HG03060 (cell line): ENCODE measurements around the gene REC114.
"Not testable (repeated sequence)": the region's sequence is repeated elsewhere in the genome, so short reads cannot be mapped to it uniquely, and the experiment has no call there.

Experiments used
- ATAC-seq: cut with Tn5 transposase; IDR thresholded peaks from one replicate; pipeline ENCODE4 v1.9.1; 2021; ENCODE audit warnings: low read depth, moderate number of reproducible peaks; ENCODE audit not compliant: unreplicated experiment

The REC114 gene

DNA sequence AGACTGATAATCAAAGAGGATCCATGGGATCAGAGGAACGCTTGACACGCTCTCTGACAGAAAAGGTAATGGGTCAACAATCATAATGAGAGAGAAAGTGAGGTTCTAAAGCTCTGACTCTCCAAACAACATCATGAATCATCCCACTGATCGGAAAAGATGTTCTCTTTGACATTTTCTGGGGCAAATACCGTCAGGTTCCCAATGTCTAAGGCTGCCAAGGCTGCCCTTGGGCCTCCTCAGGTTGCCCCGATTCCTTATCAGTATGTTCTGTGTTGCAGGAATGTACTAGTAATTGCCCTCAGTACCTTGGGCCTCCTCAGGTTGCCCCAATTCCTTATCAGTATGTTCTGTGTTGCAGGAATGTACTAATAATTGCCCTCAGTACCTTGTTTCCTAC lies 129.3 kb downstream of the REC114 start:
- no peak for ATAC-seq

DNA sequence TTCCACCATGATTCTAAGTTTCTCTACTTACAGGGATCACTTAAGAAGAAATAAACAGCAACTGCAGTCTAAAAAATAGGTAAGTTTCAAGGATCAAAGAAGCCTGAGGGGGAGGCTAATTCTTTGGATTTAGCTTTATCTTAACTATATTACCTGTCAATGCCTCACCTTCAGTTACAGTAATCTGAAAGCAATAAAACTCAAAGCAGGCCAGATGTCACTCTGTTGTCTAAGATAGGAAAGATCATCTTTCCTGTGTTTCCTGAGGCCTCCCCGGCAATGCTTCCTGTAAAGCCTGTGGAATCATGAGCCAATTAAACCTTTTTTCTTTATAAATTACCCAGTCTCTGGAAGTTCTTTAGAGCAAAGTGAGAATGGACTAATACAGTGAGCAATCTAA lies 130.1 kb downstream of the REC114 start:
- no peak for ATAC-seq

DNA sequence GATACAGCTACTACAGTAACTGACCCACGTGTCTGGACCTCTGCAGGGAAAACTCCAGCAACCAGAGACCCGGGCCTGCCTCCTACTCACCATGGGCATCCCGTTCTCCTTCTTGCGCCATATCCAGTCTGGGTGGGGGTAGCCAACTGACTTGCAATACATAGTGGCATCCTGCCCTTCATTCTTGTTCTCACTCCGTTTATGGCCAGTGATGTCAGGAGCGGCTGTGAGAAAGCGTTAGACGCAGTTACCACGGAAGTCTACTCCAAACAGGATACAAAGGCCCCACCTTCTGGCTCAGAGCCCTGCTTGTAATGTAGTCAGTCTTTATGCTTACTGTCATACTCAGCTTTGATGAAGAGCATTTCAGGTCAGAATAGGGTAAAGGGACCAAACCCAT lies 130.6 kb downstream of the REC114 start:
- no peak for ATAC-seq

DNA sequence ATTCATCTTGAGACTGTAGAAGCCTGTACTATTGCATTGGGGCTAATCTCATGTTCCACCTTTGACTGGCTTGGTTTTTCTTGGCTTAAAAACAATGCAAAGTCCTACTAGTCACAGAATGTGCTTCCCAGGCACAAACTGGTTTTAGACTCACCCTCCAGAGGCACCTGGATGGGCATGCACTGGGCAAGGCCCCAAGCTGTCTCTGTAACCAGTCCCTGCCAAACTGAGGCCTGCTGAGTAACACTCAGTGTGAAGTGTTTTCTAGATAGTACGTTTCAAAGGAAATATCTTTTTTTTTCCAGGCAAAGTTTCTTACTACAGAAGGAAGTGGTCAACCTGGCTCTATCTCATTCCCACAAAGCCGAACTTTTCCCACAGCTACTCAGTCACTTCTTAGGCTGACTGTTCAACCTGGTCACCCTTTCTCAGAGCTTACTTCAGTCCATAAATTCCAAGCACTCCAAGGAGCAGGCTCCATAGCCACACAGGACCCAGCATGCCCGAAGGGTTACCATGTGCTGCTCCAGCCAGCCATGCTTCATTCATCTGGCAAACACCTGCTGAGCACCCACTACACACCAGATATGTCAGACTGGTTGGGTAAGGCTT lies 132.8 kb downstream of the REC114 start:
- no peak for ATAC-seq

DNA sequence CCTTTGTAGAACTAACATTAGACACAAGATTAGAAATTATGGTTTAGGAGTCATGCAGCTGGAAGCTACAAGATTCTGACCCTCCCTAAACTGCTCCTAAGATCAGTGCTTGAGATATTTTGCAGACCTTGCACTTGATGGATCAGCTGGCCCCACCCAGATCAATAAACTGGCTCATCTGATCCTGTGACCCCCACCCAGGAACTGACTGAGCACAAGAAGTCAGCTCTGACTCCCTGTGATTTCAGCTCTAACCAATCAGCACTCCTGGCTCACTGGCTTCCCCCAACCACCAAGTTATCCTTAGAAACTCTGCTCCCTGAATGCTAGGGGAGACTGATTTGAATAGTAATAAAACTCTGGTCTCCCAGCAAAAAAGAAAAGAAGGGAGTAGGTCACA lies 134.6 kb downstream of the REC114 start:
- not testable (repeated sequence) for ATAC-seq

DNA sequence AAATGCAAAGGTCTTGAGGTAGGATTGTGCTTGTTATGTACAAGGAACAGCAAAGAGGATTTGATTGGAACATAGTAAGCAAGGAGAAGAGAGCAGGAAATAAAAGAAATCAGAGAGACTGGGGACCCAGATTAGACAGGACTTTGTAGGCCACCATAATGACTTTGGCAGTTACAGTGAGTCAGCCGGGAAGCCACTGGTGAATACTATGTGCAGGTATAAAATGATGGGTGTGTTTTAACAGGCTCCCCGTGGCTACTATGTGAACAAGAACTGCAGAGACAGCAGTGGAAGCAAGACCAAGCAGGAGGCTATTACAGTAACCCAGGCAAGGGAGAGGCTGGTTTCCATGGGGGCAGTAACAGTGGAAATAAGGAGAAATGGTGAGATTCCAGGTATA lies 135.1 kb downstream of the REC114 start:
- ATAC-seq: no peak

DNA sequence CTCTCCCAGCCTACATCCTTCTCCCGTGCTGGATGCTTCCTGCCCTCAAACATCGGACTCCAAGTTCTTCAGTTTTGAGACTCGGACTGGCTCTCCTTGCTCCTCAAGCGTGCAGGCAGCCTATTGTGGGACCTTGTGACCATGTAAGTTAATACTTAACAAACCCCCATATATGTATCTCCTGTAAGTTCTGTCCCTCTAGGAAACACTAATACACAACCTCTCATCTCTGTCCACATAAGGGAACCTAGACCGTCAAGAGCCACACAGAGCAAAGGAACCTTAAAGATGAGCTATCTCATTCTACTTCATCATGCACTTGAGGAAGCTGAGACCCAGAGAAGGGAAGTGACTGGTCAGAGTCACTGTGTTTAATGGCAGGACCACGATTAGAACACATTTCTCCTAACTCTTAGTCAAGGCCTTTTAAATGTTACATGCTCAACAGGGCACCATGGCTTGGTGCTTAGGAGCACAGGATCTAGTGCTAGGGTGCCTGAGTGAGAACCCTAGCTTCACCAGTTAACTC lies 140.0 kb downstream of the REC114 start:
- ATAC-seq: no peak

DNA sequence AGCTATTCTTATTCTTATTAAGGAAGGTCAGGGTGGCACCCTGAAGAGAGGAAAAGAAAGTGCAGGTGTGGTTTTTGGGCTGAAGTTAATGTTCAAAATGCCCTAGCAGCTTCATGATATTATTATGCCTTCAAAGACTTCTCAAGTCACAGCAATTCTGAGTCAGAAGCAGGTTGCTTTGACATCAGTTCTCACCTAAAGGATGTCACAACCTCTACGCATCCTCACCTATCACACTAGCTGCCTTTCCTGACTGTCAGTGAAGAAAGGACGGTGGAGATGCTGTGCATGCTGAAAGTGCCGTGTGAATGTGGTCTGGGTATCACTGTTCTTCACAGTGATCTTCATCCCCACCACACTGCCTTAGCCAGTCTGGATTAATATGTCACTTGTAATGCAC lies 140.6 kb downstream of the REC114 start:
- ATAC-seq: no peak

DNA sequence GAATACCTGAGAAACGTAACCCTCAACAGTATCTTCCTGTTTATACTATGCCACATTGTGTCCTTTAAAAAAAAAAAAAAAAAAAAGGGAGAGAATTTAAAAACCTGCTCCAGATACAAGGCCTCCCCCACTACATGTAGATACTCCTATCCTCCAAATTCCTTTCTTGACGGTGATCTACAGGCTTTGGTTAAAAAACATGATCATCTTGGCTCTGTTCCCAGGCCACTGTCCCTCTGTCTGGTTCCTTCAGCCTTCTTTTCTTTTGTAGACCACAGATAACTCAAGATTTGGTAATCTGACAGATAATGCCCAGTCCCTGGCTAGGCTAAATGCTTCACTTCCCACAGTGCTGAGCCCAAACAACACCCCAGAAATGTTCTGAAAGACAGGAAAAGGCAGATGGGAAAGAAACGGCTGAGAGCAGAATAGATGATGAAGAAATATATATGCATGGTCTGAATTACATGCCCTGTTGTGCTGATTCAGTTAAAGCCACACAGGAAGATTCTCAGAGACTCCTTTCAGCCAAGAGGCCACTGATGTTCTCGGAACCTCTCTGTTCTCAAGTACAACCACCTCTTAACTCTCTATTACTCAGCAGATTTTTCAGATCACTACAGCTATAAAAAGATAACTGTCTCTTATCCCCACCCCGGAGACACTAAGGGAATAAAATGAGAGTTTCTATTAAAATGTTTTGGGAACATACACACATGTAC lies 141.9 kb downstream of the REC114 start:
- ATAC-seq: no peak

DNA sequence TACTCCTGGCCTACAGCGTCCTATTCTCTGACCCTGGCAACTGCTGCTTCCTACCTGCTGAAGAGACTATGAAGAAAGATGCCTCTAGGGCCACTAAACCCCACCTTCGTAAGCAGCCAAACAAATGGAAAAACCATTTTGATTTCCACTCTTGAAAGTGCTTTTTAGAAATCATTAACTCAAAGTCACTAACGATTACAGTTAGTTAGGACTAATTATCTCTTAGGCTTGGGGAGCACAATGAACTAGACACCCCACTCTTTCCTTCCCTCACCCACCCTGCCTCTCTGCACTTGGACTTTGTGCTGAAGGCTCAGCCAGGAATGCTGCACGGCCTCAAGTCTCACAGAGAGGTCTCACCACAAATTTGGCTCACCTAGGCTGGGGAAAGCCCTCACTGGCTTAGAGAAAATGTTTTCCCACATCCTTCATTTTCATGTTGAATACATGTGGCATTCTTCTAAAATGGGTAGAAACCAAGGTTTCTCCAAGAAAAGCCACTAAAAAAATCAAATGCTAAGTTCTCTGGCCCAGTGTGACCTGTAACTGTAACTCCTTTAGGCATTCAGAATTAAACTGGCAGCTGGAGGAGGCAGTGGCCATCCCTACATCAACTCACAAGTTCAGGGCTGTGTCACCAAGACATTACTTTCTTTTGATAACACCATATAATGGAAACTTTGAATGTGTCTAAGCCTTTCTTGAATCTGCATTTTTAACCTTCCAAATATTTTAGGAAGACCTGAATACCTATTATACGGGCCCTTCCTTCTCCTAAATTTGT lies 143.1 kb downstream of the REC114 start:
- no peak for ATAC-seq

DNA sequence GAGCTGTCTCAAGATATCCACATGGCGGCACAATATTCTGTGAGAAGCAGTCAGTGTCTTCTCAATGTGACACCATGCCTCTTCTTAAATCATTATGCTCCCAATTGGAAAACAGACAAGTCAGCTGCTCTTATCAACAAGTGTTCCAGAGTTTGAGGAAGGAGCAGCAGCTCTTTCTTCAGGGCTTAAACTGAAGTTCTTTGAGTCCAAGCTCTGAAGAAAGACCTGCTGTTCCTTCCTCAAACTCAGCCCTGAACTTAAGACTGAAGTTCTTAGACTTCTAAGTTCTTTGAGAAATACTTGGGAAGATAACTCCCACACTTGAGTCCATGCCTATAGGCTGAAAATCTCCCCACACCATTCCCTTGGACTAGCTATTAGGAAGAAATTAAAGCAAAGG lies 146.8 kb downstream of the REC114 start:
- no peak for ATAC-seq

DNA sequence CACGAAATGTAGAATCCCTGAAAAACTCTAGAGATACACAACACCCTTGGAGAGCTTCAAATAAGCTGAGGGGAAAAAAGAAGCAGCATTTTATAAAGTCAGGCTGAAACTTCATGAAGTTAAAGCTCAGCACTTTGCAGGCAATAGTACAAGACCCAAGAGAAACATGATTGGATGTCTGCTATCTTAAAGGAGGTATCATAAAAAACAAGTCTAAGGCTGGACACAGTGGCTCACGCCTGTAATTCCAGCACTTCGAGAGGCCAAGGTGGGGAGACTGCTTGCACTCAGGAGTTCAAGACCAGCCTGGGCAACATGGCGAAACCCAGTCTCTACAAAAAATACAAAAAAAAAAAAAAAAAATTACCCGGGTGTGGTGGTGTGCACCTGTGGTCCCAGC lies 147.3 kb downstream of the REC114 start:
- ATAC-seq: no peak

DNA sequence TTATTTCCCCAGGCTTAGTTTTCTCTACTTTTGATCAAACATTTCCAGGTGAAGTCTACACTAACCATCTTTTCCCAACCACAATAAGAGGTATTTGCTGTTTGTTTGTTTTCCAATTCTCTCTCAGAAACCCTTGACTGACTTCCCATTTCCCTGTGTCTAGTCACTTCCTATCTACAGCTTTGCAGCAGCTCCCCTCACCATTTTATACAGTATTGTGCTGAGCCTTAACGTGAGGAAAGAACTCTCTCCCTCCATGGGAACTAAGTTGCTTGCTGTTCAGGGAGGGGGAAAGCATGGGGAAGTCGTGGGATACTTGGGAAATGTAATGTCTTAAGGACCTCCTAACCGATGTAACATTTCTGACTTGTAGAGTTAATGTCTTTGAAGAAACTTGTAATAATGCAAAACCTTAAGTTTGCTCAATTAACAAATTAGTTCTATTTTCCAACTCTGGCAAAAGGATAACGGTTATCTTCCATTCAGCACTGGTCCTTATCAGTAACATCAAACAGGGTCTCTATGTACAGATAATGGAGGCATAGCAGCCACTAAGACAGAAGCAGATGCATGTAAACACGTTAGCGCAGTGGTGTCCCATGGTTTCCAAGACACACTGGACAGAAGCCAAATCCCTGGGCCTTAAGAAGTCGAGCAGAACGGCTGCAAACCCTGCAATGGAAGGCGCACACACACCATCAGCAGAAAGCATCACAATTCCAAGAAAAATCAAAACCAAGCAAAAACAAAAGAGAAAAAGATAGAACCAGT lies 150.5 kb downstream of the REC114 start:
- no peak for ATAC-seq

DNA sequence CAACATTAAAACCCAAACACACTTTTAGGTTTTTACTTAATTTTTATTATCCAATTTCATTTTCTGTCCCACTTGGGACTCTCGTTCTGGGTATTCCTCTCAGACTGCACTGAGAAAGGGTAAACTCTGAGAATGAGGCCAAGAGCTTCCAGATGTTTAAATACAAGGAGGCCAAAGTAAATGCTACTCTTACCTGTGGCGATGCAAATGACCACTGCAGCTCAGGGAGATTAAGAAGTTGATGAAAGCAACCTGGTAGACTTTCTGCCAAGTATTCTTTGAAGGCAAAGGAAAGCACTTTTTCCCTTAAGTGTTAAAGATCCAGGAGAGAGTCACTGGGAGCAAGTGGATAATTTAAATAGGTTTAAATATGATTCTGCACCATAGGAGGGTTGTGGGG lies 151.1 kb downstream of the REC114 start:
- ATAC-seq: no peak

DNA sequence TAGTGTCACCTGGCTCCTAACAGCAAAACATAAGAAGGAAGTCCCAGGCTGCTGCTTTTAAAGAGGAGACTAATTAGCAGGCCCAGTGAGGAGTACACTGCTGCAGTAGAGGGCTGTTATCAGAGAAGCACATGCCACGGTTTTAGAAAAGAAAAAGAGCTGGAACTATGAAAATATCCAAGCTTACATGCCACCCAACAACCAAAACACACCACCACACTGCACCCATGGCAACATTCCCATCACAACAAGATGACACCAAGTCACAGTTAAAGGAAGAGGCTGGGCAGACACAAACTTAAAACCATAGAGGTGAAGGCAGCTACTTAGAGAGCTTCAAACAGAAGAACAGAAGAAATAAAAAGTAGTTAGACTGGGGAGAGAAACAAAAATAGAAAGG lies 153.2 kb downstream of the REC114 start:
- ATAC-seq: no peak

DNA sequence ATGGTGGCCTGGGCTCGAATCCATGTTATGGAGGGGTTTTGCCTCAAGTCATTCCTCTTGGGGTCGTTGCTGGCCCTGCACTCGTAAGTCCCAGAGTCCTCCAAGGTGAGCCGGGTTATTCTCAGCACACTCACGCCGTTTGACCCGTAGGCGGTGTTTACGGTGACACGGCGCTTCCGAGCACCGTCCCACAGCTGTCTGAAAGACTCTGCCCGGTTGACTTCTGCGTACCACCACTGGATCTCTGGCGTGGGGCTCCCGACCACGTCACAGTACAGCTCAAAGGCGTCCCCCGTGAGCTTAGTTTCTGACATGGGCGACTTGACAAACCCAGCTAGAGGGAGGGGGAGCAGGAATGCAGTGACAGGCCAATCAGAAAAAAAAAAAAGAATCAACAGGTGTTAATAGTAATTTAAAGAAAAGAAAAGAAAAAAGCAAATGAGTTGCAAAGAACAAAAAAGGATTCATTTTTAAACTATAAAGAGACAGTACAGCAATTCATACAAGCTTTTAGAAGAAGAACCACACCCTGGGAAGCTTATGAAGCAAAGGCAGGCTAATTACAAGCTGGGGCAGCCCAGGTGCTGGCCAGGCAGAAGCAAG lies 154.2 kb downstream of the REC114 start:
- ATAC-seq: no peak

DNA sequence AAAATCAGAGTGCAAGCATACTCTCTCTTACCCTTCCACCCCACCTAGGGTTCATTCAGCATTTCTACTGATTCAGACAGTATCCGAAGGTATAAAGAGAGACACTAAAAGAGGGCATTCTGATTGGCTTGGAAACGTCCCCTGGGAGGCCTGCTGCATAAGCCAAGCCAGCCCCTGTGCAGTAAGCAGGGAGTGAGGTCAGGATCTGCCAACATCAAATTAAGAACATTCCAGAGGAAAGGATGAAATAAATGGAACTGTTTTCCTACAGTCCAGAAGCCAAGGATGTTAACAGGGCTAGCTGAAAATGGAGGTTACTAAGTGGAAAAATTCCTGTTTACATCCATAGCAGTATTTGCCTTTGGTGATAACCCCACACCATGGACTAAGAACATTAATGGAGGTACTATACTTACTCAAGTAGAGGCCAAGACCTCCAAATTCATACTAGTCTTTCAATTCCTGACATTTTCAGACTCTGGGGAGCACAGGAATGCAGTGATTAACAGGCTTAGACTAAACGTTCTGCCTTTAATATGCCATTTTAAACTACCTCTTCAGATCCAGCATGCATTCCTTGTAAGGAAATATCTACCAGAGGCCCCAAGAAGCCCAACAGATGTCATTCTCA lies 155.7 kb downstream of the REC114 start:
- ATAC-seq: no peak

DNA sequence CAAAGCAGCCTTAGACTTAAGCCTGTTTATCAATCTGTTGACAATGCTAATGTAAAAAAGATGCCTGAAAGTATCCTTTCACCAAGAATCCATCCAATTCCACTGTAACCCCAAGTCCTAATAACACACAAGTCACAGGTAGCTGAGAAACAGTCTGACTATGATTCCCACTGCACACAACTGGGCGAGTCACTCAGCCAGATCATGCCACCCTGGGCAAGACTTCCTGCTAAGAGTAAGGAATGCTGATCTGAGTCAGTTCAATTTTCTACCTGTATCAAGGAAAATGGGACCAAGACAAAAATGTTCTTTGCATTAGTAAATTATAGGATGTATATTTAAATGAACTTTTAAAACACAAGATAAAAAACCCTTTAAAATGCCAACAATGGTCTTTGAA lies 157.0 kb downstream of the REC114 start:
- ATAC-seq: no peak

DNA sequence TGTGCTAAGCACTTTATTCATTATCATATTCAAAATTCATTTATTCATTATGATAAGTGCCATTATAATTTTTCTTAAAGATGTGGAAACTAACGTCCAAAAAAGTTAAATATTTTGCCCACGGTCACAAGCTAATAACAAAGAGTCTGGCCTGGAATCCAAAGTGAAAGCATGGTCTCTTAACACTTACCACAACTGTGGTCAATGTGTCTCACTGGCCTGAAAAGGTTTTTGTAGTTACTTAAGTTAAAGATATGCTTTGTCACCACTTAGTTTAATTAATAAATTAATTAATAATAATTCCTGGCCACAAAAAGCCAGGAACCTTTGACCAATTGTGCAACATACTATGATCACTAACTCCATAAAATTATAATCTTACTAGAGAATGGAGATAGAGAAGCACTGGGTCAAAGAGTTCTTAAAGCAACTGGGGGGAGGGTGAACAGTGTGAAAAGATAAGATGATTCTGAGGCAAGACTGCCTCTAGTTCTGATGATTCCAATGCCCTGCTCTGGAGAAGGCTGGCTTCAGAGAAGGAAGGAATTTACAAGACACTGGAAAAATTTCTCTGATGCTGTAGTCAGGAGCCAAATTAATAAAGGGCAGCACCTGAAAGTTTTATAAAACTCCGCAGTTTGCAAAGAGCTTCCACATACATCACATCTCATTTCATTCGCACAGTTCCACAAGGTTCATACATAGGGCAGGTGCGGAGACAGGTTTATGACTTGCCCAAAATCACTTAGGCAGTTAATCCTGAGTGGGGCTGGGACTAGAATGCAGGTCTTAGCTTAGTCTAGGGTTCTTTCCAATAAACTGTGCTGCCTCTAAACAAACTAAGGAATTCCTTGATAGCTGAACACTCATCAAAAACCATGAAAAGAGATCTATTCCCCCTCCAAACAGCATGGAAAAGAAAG lies 157.7 kb downstream of the REC114 start:
- no peak for ATAC-seq
